ENCODE results near the gene COL4A6.

Gene COL4A6

DNA sequence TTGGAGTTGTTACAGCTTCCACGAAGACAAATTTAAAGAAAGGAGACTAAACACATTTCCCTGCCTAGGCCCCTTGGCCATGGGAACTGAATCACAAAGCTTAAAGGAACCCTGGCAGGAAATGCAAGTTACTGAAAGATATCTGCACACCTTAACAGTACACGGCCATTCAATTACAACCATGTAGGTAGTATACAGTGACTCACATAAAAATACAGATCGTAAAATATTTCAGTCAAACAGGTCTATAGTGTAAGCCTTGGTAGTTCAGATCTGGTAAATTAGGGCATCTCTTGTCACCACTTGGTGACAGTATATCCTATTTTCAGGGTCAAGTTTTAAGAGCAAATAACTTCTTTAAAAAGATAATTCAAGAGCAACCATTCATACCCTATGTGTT is 234.7 kb downstream of the COL4A6 start:
- Histone ChIP-seq H3K27ac (no peak overlapping the region), H3K4me1 (no peaks in the 10 kb centered on the region), H3K9ac (no peak overlapping the region), H4K20me1 (no peaks in the 10 kb centered on the region), H3K9me3 (replicated peaks in 1 of 11) (no peaks in the 10 kb centered on the region), H3K27me3 (peaks cover 83 to 100% (median 97%) of the 10 kb centered on the region in 11 experiments), H3K4me2 (no peak overlapping the region), H3K36me3 (no peaks in the 10 kb centered on the region), H3K4me3 (no peak overlapping the region)
- TF ChIP-seq Cebpa-rat (IDR thresholded peaks at IDR 0.05): no peak

DNA sequence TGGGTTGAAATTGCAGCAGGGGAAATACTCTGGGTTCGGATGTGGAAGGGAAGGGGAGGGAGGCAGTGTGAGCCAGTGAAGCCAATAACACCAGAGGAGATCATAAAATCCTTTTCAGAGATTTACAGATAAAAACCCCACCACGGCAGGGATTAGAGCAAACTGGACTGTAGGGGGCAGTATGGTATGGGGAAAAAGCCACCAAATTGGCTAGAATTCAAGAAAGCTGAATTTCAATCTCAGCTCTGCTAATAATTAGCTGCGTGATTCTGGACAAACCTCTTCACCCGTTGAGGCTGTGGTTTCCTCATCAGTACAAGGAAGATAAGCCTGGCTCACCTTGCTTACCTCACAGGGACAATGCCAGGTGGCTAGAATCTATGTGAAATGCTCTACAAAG is 238.5 kb downstream of the COL4A6 start:
- TF ChIP-seq Cebpa-rat (IDR thresholded peaks at IDR 0.05): no peak
- Histone ChIP-seq H3K27me3 (peaks cover 82 to 100% (median 98%) of the 10 kb centered on the region in 11 experiments), H4K20me1 (peaks cover 0 to 4% (median 0%) of the 10 kb centered on the region in 11 experiments; a peak in 2 of 22 replicates), H3K9me3 (replicated peaks in 1 of 11) (no peaks in the 10 kb centered on the region), H3K27ac (no peak overlapping the region), H3K4me2 (no peak overlapping the region), H3K36me3 (no peaks in the 10 kb centered on the region), H3K4me1 (no peaks in the 10 kb centered on the region), H3K9ac (no peak overlapping the region), H3K4me3 (no peak overlapping the region)

DNA sequence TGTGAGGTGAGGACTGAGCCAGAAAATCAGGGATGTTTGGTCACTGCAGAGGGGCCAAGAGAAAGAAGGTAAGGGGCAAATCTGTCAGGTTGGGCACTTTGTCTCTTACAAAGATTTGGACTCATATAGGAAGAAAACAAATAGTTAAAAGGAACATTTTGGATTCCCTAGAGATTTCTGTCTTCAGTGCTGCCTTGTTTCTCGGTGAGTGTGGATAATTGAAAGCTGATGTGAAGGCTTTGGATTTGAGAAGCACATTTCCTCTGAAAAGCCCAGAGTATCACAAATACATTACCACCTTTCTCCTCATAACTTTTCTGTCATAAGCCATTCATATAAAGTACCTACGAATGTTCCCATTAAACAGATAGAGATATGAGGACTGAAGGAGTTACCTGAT is 239.2 kb downstream of the COL4A6 start:
- peaks cover 82 to 100% (median 98%) of the 10 kb centered on the region in 11 experiments for H3K27me3 ChIP-seq
- H3K4me3 ChIP-seq: no peak overlapping the region
- no peaks in the 10 kb centered on the region for H3K4me1 ChIP-seq
- no peaks in the 10 kb centered on the region for H3K9me3 ChIP-seq (replicated peaks in 1 of 11)
- no peak overlapping the region for H3K9ac ChIP-seq
- no peak overlapping the region for H3K4me2 ChIP-seq
- no peak overlapping the region for H3K27ac ChIP-seq
- H4K20me1 ChIP-seq: peaks cover 0 to 4% (median 0%) of the 10 kb centered on the region in 11 experiments; a peak in 2 of 22 replicates
- no peak for TF ChIP-seq Cebpa-rat (IDR thresholded peaks at IDR 0.05)
- H3K36me3 ChIP-seq: no peaks in the 10 kb centered on the region

DNA sequence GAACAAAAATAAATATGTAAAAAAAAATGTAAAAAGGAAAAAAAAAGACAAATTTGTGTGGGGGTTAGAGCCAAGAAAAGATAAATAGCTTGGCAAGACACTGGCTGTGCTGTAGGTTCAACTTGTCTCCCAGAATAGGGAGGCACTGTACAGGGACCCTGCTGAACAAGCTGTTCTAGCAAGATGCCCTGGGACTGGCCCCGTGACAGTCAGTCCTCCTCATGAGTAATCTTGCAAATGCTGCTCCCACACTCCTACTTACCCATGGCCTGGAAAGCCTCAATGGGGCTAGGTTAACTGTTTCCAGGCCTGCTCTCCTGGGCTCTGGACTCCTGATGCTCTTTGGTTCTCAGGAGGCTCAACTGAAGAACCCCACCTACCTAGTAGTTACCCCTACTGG is 239.8 kb downstream of the COL4A6 start:
- peaks cover 80 to 100% (median 98%) of the 10 kb centered on the region in 11 experiments for H3K27me3 ChIP-seq
- no peak overlapping the region for H3K4me3 ChIP-seq
- H3K4me2 ChIP-seq: no peak overlapping the region
- H3K9me3 ChIP-seq (replicated peaks in 1 of 11): no peaks in the 10 kb centered on the region
- TF ChIP-seq Cebpa-rat (IDR thresholded peaks at IDR 0.05): no peak
- no peak overlapping the region for H3K9ac ChIP-seq
- H3K36me3 ChIP-seq: no peaks in the 10 kb centered on the region
- no peaks in the 10 kb centered on the region for H3K4me1 ChIP-seq
- peaks cover 0 to 4% (median 0%) of the 10 kb centered on the region in 11 experiments; a peak in 2 of 22 replicates for H4K20me1 ChIP-seq
- H3K27ac ChIP-seq: no peak overlapping the region

DNA sequence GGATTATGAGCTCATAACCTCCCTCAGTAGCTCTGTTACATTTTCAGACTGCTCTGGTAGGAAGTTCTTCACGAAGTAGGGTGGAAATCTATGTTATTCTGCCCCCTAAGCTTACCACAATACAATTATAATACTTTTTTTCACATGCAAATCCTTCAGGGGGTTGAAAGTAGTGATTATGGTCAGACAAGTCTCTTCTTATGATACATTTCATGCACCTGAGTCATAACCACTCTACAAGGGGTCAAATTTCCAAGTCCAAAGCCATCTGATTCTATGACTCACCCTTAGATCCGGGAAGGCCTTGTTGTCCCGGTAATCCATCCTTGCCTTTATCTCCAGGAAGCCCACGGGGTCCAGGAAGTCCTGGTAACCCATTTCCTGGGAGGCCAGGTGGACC is 251.4 kb downstream of the COL4A6 start:
- Histone ChIP-seq H3K27me3 (peaks cover 89 to 100% (median 100%) of the 10 kb centered on the region in 11 experiments), H3K27ac (no peak overlapping the region), H4K20me1 (no peaks in the 10 kb centered on the region; a peak in 3 of 22 replicates), H3K9ac (no peak overlapping the region), H3K4me3 (no peak overlapping the region), H3K9me3 (replicated peaks in 1 of 11) (no peaks in the 10 kb centered on the region), H3K4me1 (no peaks in the 10 kb centered on the region), H3K4me2 (no peak overlapping the region), H3K36me3 (no peaks in the 10 kb centered on the region)
- no peak for TF ChIP-seq Cebpa-rat (IDR thresholded peaks at IDR 0.05)

DNA sequence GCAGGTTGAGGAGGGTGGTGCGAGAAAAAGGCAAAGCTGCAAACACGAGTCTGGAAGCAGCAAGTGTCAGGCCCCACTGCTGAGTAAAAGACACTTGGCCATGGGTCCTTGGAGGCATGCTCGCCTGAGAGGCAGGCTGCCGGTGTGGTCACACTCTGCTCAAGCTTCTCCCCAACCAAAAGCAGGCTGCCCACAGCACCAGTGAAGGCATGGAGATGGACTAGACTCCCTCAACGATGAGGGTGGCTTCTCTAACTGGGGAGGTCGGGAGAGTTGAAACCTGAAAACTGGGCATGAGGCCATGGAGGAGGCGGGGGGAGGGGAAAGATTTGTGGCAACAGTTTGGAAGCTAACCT is 260.1 kb downstream of the COL4A6 start:
- no peak overlapping the region for H3K27ac ChIP-seq
- H3K4me2 ChIP-seq: no peak overlapping the region
- no peaks in the 10 kb centered on the region for H3K4me1 ChIP-seq
- H3K36me3 ChIP-seq: no peaks in the 10 kb centered on the region
- no peaks in the 10 kb centered on the region for H3K9me3 ChIP-seq (replicated peaks in 1 of 11)
- peaks cover 0 to 6% (median 0%) of the 10 kb centered on the region in 11 experiments; a peak in 4 of 22 replicates for H4K20me1 ChIP-seq
- no peak overlapping the region for H3K9ac ChIP-seq
- TF ChIP-seq Cebpa-rat (IDR thresholded peaks at IDR 0.05): no peak
- no peak overlapping the region for H3K4me3 ChIP-seq
- peaks cover 80 to 100% (median 97%) of the 10 kb centered on the region in 11 experiments for H3K27me3 ChIP-seq

DNA sequence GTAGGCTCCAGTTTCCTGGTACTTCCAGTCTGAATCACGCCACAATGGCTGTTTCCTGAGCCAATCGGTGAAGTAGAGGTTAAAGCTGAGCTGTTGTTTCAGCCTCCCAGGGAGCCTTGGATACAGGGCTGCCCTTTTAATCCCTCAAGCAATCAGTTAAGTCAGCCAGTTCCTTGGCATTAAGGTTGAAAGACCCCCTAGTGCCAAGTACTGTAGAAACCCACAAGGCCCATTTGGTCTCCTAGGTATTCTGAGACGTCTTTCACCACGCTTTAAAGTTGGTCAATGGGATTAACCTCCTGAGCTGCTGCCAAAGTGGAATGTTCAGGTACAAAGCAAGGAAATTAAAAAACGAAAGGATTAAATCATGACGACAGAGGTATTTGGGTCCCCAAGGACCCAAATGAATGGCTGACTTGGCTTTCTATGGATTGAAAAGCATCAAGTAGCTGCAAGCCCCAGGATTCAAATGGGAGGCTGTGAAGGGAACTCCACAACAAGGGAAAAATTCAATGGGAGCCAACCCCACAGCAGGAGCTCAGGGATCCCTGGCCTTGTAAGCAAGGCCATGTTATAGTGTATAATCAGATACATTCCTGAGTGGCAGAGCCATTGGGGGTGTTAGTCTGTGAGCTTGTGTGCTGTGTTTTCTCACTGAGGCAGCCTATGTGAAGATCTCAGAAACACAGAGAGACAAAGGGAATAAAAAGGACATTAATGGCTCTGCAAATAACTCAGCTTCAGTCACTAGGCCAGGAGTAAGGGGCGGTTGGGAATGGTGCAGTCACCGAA is 260.7 kb downstream of the COL4A6 start:
- Histone ChIP-seq H3K4me1 (no peaks in the 10 kb centered on the region), H4K20me1 (peaks cover 0 to 6% (median 0%) of the 10 kb centered on the region in 11 experiments; a peak in 4 of 22 replicates), H3K27ac (no peak overlapping the region), H3K27me3 (peaks cover 80 to 100% (median 97%) of the 10 kb centered on the region in 11 experiments), H3K9ac (no peak overlapping the region), H3K4me2 (no peak overlapping the region), H3K9me3 (replicated peaks in 1 of 11) (no peaks in the 10 kb centered on the region), H3K4me3 (no peak overlapping the region), H3K36me3 (no peaks in the 10 kb centered on the region)
- TF ChIP-seq Cebpa-rat (IDR thresholded peaks at IDR 0.05): no peak

DNA sequence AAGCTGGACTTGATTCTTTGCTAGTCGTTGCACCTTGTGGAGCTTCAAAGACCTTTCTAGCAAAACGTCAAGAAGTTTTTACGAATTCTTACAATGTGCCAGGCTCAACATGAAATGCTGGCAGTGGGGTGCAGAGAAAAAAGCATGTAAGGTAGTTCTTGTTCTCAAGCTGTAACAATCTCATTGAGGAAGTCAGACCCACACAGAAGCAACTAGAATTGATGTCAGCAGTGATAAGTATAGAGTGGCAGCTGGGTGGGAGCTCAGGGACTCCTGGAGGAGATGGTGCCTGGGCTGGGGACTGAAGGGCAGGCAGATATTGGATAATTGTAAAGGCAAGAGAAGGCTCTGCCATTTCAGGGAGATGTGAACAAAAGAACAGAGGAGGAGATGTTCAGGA is 264.3 kb downstream of the COL4A6 start:
- no peaks in the 10 kb centered on the region for H3K4me1 ChIP-seq
- H3K27me3 ChIP-seq: peaks cover 73 to 100% (median 97%) of the 10 kb centered on the region in 11 experiments
- no peak overlapping the region for H3K4me3 ChIP-seq
- H3K4me2 ChIP-seq: no peak overlapping the region
- H3K36me3 ChIP-seq: no peaks in the 10 kb centered on the region
- peaks cover 0 to 9% (median 0%) of the 10 kb centered on the region in 11 experiments; a peak in 2 of 22 replicates for H3K9me3 ChIP-seq (replicated peaks in 1 of 11)
- H4K20me1 ChIP-seq: peaks cover 0 to 6% (median 0%) of the 10 kb centered on the region in 11 experiments; a peak in 2 of 22 replicates
- H3K27ac ChIP-seq: no peak overlapping the region
- no peak for TF ChIP-seq Cebpa-rat (IDR thresholded peaks at IDR 0.05)
- no peak overlapping the region for H3K9ac ChIP-seq

DNA sequence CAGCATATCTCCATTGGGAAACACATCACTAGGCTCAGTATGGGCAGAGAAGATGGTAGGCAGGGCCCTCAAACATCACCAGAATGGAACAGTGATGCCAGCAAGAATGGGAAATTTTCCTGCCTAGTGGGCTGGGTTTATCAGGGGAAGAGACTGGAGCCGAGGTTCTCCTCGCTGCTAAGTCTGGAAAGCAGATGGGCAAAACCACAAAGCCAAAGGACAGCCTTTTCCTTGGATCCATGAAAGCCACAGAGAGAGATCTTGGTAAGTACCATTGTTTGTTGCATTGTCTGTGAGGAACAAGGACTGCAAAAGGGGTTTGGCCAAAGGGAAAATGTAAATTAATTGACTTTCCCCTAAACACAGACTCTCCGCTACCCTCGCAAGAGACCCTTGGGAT is 266.6 kb downstream of the COL4A6 start:
- no peak overlapping the region for H3K4me2 ChIP-seq
- H3K9me3 ChIP-seq (replicated peaks in 1 of 11): peaks cover 0 to 9% (median 0%) of the 10 kb centered on the region in 11 experiments; a peak in 2 of 22 replicates
- no peak for TF ChIP-seq Cebpa-rat (IDR thresholded peaks at IDR 0.05)
- H3K27me3 ChIP-seq: peaks cover 82 to 100% (median 97%) of the 10 kb centered on the region in 11 experiments
- peaks cover 0 to 6% (median 0%) of the 10 kb centered on the region in 11 experiments; a peak in 1 of 22 replicates for H4K20me1 ChIP-seq
- no peak overlapping the region for H3K4me3 ChIP-seq
- no peaks in the 10 kb centered on the region for H3K4me1 ChIP-seq
- no peak overlapping the region for H3K9ac ChIP-seq
- no peak overlapping the region for H3K27ac ChIP-seq
- no peaks in the 10 kb centered on the region for H3K36me3 ChIP-seq

Data from BLaER1 treated with 17β-estradiol and CSF1 and Interleukin-3, amounts not matched to agents 10 nM and 100 nM (cell line).